Left lung (tissue), 10 donors: ENCODE data around the gene FZD10. TPM values are rescaled to one million over a fixed set of nuclear protein-coding genes. Genes with fewer than 3 reads are reported as not detected.
A peak's percentile ranks its signal among the peaks of the same experiment; 100 is the strongest.

Experiments
- ATAC-seq: fragments of 200-7000 bp; cut with Tn5 transposase; one replicate; pipeline ENCODE4 v1.9.1; 2020; ENCODE audit warnings: moderate library complexity
- DNase-seq, 4 donors: peaks; one replicate each; pipeline ENCODE4 v3.0.0-alpha.2; 2013 to 2020
- H3K27ac ChIP-seq, 2 donors: fragments of 200-600 bp; sonication (generic) in 1 of 2; one replicate each; pipeline versions ENCODE4 v1.5.0 to v1.8.0; 2020 to 2021
- H3K27me3 ChIP-seq, 2 donors: fragments of 200-600 bp; sonication (generic) in 1 of 2; one replicate each; pipeline versions ENCODE4 v1.5.0 to v1.8.0; 2020 to 2021
- H3K36me3 ChIP-seq, 2 donors: fragments of 200-600 bp; sonication (generic) in 1 of 2; one replicate each; pipeline versions ENCODE4 v1.5.0 to v1.8.0; 2020 to 2021
- H3K4me1 ChIP-seq, 2 donors: fragments of 200-600 bp; one replicate each; pipeline ENCODE4 v1.8.0; 2021
- H3K4me3 ChIP-seq, 2 donors: fragments of 200-600 bp; sonication (generic) in 1 of 2; one replicate each; pipeline versions ENCODE4 v1.5.0 to v1.8.0; 2020 to 2021; ENCODE audit warnings: mild to moderate bottlenecking in 1 of 2
- H3K9me3 ChIP-seq, 2 donors: fragments of 200-600 bp; sonication (generic) in 1 of 2; one replicate each; pipeline versions ENCODE4 v1.5.0 to v1.8.0; 2020 to 2021
- intact Hi-C, 2 donors: fragments of 100-400 bp; cut with DNase I; formaldehyde crosslinking; loops; one replicate each; pipeline versions ENCODE4 v1.11.2 to v1.14.2; 2022
- polyA plus RNA-seq, 6 donors: library from polyadenylated mRNA; unstranded; fragments of 120-200 nt; gene quantifications; one replicate each; pipeline ENCODE4 v1.2.1, GENCODE V29; 2013; ENCODE audit not compliant: insufficient read length in 6 of 6
- total RNA-seq, 2 donors: library from RNA; stranded (reverse); fragmentation: NEBNext Ultra II Directional; extraction: Animal tissue kit (Norgen Biotek cat#: 25700); gene quantifications; one replicate each; pipeline ENCODE4 v1.2.1, GENCODE V29; 2021
- TF ChIP-seq, protein P1 (sequence below), 2 donors: fragments of 200-600 bp; sonication (generic) in 1 of 2; IDR thresholded peaks; one replicate each; pipeline versions ENCODE4 v1.5.0 to v1.8.0; 2021; ENCODE audit warnings: antibody characterized with exemption in 2 of 2
- donor health status: DM: no; HTN: yes; CAD: no.
- donor health status: DM: no; HTN: no; CAD: no.

FZD10 gene
- total and polyA plus RNA-seq, 8 donors, result 0.58 to 1.2 (median 0.89) TPM

DNA sequence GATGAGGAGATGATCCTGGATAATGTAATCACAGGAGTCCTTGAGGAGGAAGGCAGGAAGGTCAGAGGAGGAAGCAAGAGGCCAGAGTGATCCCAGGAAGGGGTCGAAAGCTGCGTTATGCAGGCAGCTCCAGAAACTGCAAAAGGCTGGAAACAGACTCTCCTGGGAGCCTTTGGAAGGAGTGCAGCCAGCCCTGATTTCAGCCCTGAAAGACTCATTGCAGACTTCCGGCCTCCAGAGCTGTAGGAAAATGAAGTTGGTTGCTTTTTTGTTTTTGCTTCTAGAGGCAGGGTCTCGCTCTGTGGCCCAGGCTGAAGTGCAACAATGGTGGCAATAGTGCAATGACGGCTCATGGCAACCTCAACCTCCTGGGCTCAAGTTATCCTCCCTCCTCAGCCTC, 44.6 kb upstream of the FZD10 start:
- intact Hi-C loops, result no loop called here
- DNase-seq (no peak), ATAC-seq (no peak)
- H3K27me3 ChIP-seq, result peaks cover 0 to 10% of the 10 kb centered on the region in 2 donors
- TF ChIP-seq, protein P1, sequence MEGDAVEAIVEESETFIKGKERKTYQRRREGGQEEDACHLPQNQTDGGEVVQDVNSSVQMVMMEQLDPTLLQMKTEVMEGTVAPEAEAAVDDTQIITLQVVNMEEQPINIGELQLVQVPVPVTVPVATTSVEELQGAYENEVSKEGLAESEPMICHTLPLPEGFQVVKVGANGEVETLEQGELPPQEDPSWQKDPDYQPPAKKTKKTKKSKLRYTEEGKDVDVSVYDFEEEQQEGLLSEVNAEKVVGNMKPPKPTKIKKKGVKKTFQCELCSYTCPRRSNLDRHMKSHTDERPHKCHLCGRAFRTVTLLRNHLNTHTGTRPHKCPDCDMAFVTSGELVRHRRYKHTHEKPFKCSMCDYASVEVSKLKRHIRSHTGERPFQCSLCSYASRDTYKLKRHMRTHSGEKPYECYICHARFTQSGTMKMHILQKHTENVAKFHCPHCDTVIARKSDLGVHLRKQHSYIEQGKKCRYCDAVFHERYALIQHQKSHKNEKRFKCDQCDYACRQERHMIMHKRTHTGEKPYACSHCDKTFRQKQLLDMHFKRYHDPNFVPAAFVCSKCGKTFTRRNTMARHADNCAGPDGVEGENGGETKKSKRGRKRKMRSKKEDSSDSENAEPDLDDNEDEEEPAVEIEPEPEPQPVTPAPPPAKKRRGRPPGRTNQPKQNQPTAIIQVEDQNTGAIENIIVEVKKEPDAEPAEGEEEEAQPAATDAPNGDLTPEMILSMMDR (IDR thresholded peaks at IDR 0.05), result no peak
- H3K4me1 ChIP-seq, result no peaks in the 10 kb centered on the region
- no peak overlapping the region for H3K4me3 ChIP-seq
- H3K36me3 ChIP-seq, result no peaks in the 10 kb centered on the region
- H3K9me3 ChIP-seq, result no peaks in the 10 kb centered on the region
- no peak overlapping the region for H3K27ac ChIP-seq

DNA sequence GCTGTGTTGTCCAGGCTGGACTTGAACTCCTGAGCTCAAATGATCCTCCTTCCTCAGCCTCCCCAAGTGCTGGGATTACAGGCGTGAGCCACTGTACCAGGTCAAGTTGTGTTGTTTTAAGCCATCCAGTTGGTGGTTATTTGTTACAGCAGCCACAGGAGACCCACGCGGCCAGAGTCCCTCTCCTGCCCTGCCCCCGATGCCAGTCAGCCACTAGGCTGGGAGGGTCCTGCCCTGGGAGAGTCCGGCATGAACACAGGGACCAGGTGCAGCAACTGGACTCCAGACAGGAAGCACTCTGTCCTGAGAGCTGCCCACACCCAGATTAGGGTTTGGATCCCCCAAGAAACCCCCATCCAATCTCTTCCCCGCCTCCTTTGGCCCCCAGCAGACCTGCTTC, 44.1 kb upstream of the FZD10 start:
- no peak for DNase-seq
- no peaks in the 10 kb centered on the region for H3K4me1 ChIP-seq
- no peaks in the 10 kb centered on the region for H3K36me3 ChIP-seq
- ATAC-seq, result no peak
- peaks cover 0 to 10% of the 10 kb centered on the region in 2 donors for H3K27me3 ChIP-seq
- no peak overlapping the region for H3K4me3 ChIP-seq
- TF ChIP-seq, protein P1 (IDR thresholded peaks at IDR 0.05), result no peak
- no peaks in the 10 kb centered on the region for H3K9me3 ChIP-seq
- intact Hi-C loops, result no loop called here
- H3K27ac ChIP-seq, result no peak overlapping the region

DNA sequence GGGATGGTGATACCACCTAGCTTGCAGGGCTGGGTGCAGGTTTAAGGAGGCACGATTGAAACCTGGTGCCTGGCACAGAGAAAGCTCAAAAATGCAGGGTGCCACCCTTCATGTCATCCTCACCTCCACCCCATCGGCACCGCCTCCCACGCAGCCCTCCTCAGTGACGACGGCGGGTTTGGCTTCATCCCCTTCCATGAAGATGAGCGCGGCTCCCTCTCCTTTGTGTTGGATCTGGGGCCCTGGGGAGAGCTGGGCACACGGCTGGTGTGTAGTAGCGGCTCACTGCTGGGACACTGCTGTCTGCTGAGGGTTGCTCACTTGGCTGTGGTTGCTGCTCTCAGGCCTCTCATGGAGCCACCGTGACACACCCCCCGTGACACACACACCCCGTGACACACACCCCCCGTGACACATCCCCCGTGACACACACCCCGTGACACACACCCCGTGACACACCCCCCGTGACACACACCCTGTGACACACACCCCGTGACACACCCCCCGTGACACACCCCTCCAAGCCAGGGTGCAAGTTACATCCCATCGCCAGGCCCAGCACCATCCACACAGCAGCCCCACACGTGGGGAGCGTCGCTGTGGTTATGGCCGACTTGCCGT, 42.9 kb upstream of the FZD10 start:
- TF ChIP-seq, protein P1 (IDR thresholded peaks at IDR 0.05), result no peak
- ATAC-seq (no peak), DNase-seq (no peak)
- Histone ChIP-seq H3K27me3 (peaks cover 0 to 10% of the 10 kb centered on the region in 2 donors), H3K27ac (no peak overlapping the region), H3K36me3 (no peaks in the 10 kb centered on the region), H3K4me1 (no peaks in the 10 kb centered on the region), H3K4me3 (no peak overlapping the region), H3K9me3 (no peaks in the 10 kb centered on the region)
- intact Hi-C loops, result no loop called here

DNA sequence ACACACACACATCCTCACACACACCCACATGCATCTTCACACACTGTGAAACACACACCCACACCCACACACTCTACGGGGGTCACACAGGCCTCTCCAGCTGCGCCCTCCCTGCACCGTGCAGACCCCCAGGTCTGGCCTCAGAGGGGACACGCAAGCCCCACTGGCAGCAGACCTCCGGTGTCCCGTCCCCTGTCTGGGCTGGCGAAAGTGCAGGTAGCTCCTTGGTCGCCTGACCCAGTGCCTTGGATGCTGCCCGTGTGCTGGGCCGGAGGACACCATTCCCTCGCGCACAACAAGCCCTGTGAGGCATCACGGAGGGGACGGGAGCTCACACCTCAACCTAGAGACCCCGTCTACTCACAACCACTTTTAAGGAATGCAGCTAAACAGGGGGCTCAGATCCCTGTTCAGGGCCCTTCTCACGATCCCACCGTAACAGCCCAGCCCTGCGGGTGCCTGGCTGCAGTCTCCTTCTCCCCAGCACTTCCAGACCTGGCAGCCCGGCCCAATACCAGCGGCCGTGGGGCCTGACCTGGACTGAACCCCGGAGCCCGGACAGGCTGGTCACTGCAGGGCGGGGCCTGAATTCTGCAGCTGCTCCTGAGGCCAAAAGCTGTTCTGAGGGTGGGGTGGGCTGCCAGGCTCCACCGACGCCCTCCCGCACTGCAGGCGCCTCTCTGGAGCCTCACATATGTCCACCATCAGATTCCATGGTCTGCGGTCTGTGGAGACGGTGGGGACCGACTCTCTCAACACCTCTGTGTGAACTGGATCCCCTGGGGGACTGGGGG, 42.1 kb upstream of the FZD10 start:
- Histone ChIP-seq H3K4me1 (no peaks in the 10 kb centered on the region), H3K27ac (no peak overlapping the region), H3K4me3 (no peak overlapping the region), H3K36me3 (no peaks in the 10 kb centered on the region), H3K27me3 (peaks cover 0 to 10% of the 10 kb centered on the region in 2 donors), H3K9me3 (no peaks in the 10 kb centered on the region)
- intact Hi-C loops, result no loop called here
- no peak for DNase-seq
- ATAC-seq, result no peak
- TF ChIP-seq, protein P1 (IDR thresholded peaks at IDR 0.05), result no peak

DNA sequence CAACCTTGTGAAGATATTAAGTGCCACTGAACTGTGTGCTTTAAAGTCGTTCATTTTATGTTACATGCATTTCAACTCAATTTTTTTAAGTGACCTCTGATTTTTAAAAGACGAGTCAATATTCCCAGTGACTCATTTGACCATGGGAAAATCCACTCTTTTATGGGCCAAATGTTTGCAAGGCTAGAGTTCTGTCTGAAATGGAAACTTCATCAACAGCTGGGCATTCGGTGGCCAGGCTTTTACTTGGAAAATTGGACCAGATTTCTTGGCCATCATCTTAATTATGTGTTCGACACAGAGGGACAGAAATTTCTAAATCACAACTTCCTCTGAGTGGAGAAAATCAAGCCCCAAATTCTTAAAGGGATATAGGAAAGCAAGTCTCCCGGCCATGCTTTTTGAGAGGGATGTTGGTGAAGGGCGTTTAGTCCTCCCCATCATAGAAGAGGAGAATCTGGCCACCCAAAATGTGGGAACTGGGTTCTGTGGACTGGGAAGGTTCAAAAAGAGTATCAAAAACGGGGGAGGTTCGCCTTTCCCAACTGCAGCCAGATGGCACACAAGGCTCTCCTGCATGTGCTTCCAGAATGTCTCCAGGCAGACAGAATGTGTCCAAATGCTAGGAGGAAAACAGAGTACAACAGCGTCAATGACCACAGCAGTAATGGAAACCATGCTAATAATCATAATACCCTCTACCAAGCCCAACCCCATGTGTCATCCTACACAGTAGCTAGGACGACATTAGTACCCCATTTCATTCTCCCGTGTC, 40.9 kb upstream of the FZD10 start:
- TF ChIP-seq, protein P1 (IDR thresholded peaks at IDR 0.05), result no peak
- Histone ChIP-seq H3K9me3 (no peaks in the 10 kb centered on the region), H3K27me3 (peaks cover 0 to 10% of the 10 kb centered on the region in 2 donors), H3K36me3 (no peaks in the 10 kb centered on the region), H3K27ac (no peak overlapping the region), H3K4me1 (no peaks in the 10 kb centered on the region), H3K4me3 (no peak overlapping the region)
- intact Hi-C loops, result no loop called here
- DNase-seq, result no peak
- peak; percentile 29 for ATAC-seq
